Measurements from ENCODE around the gene C12orf42. TPM values are rescaled to one million over a fixed set of nuclear protein-coding genes. Genes with fewer than 3 reads are reported as not detected.

Gene C12orf42
- total RNA-seq, 1 donor, result not detected

DNA sequence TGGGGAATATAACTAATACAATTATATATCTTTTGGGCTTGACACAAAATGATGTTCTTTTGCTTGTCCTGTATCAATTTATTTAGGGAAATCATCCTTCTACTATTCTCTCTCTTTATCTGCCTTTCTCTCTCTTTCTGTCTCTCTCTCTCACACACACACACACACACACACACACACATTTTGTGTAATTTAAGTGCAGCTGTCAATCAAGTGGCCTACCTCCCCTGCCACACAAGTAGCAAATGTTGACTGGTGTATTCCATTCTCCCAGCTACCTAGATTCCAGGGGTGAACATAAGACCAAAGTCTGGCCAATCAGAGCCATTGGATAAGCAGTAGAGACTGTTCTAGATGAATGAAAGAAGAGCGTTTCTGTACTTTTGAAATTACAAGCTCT is 127.6 kb downstream of the C12orf42 start:
- H3K79me2 ChIP-seq (ENCODE audit: insufficient read depth, low read length), result no peaks in the 10 kb centered on the region
- H2AFZ ChIP-seq (ENCODE audit: low read length), result no peak overlapping the region
- H3K36me3 ChIP-seq (ENCODE audit: insufficient read depth, low read length), result no peaks in the 10 kb centered on the region
- H3K4me2 ChIP-seq (ENCODE audit: insufficient read depth, low read length), result no peak overlapping the region
- H3K27me3 ChIP-seq (ENCODE audit: insufficient read depth, low read length), result no peaks in the 10 kb centered on the region
- no peaks in the 10 kb centered on the region for H3K9me3 ChIP-seq (ENCODE audit: low read depth, low read length)
- H3K27ac ChIP-seq (ENCODE audit: low read depth, low read length), result no peak overlapping the region
- H3K4me3 ChIP-seq (ENCODE audit: insufficient read depth, low read length), result no peak overlapping the region
- TF ChIP-seq, protein P1, sequence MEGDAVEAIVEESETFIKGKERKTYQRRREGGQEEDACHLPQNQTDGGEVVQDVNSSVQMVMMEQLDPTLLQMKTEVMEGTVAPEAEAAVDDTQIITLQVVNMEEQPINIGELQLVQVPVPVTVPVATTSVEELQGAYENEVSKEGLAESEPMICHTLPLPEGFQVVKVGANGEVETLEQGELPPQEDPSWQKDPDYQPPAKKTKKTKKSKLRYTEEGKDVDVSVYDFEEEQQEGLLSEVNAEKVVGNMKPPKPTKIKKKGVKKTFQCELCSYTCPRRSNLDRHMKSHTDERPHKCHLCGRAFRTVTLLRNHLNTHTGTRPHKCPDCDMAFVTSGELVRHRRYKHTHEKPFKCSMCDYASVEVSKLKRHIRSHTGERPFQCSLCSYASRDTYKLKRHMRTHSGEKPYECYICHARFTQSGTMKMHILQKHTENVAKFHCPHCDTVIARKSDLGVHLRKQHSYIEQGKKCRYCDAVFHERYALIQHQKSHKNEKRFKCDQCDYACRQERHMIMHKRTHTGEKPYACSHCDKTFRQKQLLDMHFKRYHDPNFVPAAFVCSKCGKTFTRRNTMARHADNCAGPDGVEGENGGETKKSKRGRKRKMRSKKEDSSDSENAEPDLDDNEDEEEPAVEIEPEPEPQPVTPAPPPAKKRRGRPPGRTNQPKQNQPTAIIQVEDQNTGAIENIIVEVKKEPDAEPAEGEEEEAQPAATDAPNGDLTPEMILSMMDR (IDR thresholded peaks at IDR 0.05; ENCODE audit: extremely low read depth, low read depth, low read length), result no peak
- H3K4me1 ChIP-seq (ENCODE audit: insufficient read depth, low read length), result no peaks in the 10 kb centered on the region
- no peaks in the 10 kb centered on the region for H4K20me1 ChIP-seq (ENCODE audit: insufficient read depth, low read length)
- DNase-seq (ENCODE audit: insufficient read length, low spot score, missing footprints), result no peak

DNA sequence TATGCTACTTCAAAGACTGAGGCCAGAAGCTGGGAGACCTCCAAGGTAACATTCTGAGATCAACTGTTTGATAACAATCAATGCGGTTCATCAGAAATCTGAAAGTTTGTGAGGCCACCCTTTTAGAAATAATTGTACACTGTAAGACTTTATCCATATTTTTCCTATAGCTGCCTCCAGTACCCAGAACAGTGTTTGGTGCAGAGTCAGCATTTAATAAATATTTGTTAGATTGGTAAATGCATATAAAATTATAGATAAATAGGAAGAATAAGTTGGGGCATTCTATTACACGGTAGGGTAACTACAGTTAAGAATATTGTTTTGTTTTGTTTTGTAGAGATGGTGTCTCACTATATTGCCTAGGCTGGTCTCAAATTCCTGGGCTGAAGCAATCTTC is 141.4 kb downstream of the C12orf42 start:
- Histone ChIP-seq H3K79me2 (ENCODE audit: insufficient read depth, low read length) (no peaks in the 10 kb centered on the region), H3K4me2 (ENCODE audit: insufficient read depth, low read length) (no peak overlapping the region), H3K36me3 (ENCODE audit: insufficient read depth, low read length) (no peaks in the 10 kb centered on the region), H2AFZ (ENCODE audit: low read length) (no peak overlapping the region), H3K4me1 (ENCODE audit: insufficient read depth, low read length) (no peaks in the 10 kb centered on the region), H4K20me1 (ENCODE audit: insufficient read depth, low read length) (no peaks in the 10 kb centered on the region), H3K27me3 (ENCODE audit: insufficient read depth, low read length) (no peaks in the 10 kb centered on the region), H3K27ac (ENCODE audit: low read depth, low read length) (no peak overlapping the region), H3K4me3 (ENCODE audit: insufficient read depth, low read length) (no peak overlapping the region), H3K9me3 (ENCODE audit: low read depth, low read length) (peaks cover 5% of the 10 kb centered on the region)
- DNase-seq (ENCODE audit: insufficient read length, low spot score, missing footprints), result no peak
- TF ChIP-seq, protein P1 (IDR thresholded peaks at IDR 0.05; ENCODE audit: extremely low read depth, low read depth, low read length), result no peak

DNA sequence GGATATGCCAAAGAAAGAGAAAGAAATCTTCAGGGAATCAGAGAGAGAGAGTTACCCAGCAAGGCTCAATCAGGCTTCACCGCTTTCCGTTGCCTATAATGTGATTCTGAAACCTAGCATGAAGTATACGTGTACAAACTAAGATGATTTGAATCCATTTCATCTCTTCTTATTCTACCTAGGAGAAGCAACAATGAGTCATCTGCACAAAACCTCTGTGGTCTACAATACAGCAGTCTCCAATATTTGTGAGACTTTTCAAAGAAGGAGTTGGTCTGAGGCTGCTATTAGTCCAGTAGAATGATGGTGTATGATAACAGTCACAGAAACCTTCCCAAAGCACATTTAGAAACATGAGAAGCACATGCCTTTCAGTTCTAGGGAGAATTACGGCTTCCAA is 141.9 kb downstream of the C12orf42 start:
- TF ChIP-seq, protein P1 (IDR thresholded peaks at IDR 0.05; ENCODE audit: extremely low read depth, low read depth, low read length), result no peak
- Histone ChIP-seq H3K4me2 (ENCODE audit: insufficient read depth, low read length) (no peak overlapping the region), H2AFZ (ENCODE audit: low read length) (no peak overlapping the region), H3K79me2 (ENCODE audit: insufficient read depth, low read length) (no peaks in the 10 kb centered on the region), H3K9me3 (ENCODE audit: low read depth, low read length) (peaks cover 5% of the 10 kb centered on the region), H3K36me3 (ENCODE audit: insufficient read depth, low read length) (no peaks in the 10 kb centered on the region), H3K27ac (ENCODE audit: low read depth, low read length) (no peak overlapping the region), H3K4me3 (ENCODE audit: insufficient read depth, low read length) (no peak overlapping the region), H3K4me1 (ENCODE audit: insufficient read depth, low read length) (no peaks in the 10 kb centered on the region), H4K20me1 (ENCODE audit: insufficient read depth, low read length) (no peaks in the 10 kb centered on the region), H3K27me3 (ENCODE audit: insufficient read depth, low read length) (no peaks in the 10 kb centered on the region)
- DNase-seq (ENCODE audit: insufficient read length, low spot score, missing footprints), result no peak

DNA sequence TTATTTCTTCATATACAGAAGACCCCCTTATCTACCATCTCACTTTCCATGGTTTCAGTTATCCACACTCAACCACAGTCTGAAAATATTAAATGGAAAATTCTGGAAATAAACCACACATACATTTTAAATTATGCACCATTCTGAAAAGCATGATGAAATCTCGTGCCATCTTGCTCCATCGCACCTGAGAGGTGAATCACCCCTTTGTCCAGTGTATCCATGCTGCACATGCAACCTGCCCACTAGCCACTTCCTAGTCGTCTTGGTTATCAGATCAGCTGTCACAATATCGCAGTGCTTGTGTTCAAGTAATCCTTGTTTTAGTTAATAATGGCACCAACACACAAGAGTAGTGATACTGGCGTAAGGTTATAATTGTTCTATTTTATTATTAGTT is 145.7 kb downstream of the C12orf42 start:
- H3K79me2 ChIP-seq (ENCODE audit: insufficient read depth, low read length), result no peaks in the 10 kb centered on the region
- H2AFZ ChIP-seq (ENCODE audit: low read length), result no peak overlapping the region
- no peak overlapping the region for H3K4me3 ChIP-seq (ENCODE audit: insufficient read depth, low read length)
- H3K9me3 ChIP-seq (ENCODE audit: low read depth, low read length), result peaks cover 4% of the 10 kb centered on the region
- H4K20me1 ChIP-seq (ENCODE audit: insufficient read depth, low read length), result no peaks in the 10 kb centered on the region
- no peaks in the 10 kb centered on the region for H3K27me3 ChIP-seq (ENCODE audit: insufficient read depth, low read length)
- no peak overlapping the region for H3K4me2 ChIP-seq (ENCODE audit: insufficient read depth, low read length)
- H3K36me3 ChIP-seq (ENCODE audit: insufficient read depth, low read length), result no peaks in the 10 kb centered on the region
- TF ChIP-seq, protein P1 (IDR thresholded peaks at IDR 0.05; ENCODE audit: extremely low read depth, low read depth, low read length), result no peak
- DNase-seq (ENCODE audit: insufficient read length, low spot score, missing footprints), result no peak
- no peaks in the 10 kb centered on the region for H3K4me1 ChIP-seq (ENCODE audit: insufficient read depth, low read length)
- no peak overlapping the region for H3K27ac ChIP-seq (ENCODE audit: low read depth, low read length)
